Effector CD8-positive, alpha-beta T cell (primary cell): ENCODE data around the gene CCAR1.
"Not testable (repeated sequence)": the region's sequence is repeated elsewhere in the genome, so short reads cannot be mapped to it uniquely, and the experiment has no call there.

Experiments used
- DNase-seq: peaks from one replicate; lab custom pipeline; 2025; lab: John Stamatoyannopoulos, UW

Gene CCAR1

DNA sequence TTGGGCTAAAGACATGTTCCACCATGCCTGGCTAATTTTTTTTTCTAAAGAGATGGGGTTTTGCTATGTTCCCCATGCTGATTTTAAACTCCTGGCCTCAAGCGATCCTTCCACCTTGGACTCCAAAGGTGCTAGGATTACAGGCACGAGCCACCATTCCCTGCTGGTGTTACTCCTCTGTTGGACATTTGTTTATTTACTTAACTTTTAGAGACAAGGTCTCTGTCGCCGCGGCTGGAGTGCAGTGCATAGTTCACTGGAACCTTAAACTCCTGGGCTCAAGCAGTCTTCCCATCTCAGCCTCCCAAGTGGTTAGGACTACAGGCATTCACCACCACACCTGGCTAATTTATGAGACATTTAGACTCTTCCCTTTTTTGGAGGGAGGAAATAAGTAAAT is 38.9 kb downstream of the CCAR1 start:
- no peak for DNase-seq

DNA sequence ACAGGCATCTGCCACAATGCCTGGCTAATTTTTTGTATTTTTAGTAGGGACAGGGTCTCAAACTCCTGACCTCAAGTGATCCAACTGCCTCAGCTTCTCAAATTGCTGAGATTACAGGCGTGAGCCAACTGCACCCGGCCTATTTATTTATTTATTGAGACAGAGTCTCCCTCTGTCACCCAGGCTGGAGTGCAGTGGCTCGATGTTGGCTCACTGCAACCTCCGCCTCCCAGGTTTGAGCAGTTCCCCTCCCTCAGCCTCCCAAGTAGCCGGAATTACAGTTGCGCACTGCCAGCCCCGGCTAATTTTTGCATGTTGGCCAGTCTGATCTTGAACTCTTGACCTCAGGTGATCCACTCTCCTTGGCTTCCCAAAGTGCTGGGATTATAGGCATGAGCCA is 46.4 kb downstream of the CCAR1 start:
- not testable (repeated sequence) for DNase-seq

DNA sequence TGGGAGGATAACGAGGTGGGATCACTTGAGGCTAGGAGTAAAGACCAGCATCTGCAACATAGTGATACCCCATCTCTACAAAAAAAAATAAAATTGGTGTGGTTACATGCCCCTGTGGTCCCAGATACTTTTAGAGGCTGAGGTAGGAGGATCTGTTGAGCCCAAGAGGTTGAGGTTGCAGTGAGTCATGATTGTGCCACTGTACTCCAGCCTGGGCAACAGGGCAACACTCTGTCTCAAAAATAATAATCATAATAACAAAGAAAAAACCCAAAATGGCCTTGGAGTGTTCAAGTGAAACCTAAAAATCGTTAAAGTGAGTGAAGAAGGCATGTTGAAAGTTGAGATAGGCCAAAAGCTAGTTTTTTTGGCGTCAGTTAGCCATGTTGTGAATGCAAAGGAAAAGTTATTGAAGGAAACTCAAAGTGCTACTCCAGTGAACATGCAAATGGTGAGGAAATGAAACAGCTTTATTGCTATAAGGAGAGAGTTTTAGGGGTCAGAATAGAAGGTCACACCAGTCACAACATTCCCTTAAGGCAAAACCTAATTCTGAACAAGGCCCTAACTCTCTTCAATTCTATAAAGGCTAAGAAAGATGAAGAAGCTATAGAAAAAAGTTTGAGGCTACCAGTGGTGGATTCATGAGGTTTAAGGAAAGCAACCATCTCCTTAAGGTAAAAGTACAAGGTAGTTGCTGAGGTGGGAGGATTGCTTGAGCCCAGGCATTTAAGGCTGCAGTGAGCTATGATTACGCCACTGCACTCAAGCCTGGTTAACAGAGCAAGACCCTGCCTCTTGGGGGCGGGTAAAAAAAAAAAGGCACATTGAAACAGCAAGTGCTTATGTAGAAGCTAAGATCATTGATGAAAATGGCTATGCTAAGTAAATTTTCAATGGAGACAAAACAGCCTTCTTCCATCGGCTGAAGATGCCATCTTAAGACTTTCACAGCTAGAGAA is 60.9 kb downstream of the CCAR1 start:
- no peak for DNase-seq

DNA sequence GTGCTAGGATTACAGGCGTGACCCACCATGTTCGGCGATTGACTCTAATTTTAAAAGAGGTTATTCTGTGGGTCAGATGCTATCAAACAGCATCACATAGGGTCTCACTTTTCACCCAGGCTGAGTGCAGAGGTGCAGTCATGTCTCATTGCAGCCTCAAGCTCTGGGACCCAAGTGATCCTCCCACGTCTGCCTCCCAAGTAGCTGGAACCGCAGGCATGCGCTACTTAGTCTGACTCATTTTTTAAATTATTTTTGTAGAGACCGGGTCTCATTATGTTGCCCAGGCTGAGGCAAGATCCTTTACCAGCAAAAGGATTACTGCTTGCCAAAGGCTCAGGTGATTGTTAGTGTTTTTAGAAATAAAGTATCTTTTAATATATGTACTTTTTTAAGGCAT is 63.4 kb downstream of the CCAR1 start:
- DNase-seq = no peak

DNA sequence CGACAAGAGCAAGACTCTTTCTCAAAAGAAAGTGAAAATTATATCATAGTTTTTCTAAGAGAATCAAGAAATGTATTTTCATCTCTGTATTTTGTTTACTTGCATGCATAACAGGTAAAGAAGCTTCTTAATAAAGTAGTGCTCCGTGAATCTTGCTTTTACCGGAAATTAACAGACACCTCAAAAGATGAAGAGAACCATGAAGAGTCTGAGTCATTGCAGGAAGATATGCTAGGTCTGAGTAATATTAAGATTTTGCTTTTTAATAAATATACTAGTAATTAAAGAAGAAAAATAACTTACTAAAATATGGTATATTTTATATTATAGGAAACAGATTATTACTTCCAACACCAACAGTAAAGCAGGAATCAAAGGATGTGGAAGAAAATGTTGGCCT is 66.8 kb downstream of the CCAR1 start:
- DNase-seq = no peak

DNA sequence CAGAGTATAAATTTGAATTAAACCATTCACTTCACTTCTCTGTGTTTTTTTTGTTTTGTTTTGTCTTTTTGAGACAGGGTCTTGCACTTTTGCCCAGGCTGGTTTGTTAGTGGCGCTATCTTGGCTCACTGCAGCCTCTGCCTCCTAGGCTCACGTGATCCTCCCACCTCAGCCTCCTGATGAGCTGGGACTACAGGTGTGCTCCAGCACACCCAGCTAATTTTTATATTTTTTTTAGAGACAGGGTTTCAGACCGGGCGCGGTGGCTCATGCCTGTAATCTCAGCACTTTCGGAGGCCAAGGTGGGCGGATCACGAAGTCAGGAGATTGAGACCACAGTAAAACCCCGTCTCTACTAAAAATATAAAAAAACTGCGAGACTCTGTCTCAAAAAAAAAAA is 69.4 kb downstream of the CCAR1 start:
- no peak for DNase-seq

DNA sequence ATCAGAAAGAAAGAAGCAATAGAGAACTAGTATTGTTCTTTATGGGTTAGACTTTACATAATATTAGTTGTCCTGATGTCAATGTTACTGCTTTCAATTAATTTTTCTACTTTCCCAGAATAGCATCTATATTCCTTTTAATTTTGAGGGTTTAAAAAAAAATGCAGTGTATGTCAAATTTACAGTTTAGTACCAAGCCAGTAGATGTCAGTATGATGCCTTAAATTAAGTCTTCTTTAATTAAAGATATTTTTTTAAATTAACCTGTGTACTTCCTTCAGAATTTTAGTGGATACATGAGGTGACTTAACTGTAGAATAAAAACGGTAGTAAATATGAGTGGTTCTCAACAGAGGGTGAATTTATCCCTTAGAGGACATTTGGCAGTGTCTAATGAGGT is 71.1 kb downstream of the CCAR1 start:
- no peak for DNase-seq

DNA sequence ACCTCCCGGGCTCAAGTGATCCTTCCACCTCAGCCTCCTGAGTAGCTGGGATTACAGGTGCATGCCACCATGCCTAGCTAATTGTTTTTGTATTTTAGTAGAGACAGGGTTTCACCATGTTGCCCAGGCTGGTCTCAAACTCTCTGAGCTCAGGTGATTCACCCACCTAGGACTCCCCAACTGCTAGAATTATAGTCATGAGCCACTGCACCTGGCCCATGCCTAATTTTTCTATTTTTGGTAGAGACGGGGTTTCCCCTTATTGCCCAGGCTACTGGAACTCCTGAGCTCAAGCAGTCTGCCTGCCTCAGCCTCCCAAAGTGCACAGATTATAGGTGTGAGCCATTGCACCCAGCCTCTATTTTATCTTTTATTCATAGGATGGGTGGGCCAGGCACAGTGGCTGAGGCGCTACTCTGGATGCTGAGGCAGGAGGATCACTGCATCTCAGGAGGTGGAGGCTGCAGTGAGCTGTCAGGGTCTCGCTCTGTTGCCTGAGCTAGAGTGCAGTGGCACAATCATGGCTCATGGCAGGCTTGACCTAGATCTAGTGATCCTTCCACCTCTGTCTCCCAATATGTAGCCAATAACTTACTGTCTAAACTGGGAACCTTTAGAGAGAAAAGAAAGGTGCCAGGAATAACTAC is 75.0 kb downstream of the CCAR1 start:
- DNase-seq = no peak

DNA sequence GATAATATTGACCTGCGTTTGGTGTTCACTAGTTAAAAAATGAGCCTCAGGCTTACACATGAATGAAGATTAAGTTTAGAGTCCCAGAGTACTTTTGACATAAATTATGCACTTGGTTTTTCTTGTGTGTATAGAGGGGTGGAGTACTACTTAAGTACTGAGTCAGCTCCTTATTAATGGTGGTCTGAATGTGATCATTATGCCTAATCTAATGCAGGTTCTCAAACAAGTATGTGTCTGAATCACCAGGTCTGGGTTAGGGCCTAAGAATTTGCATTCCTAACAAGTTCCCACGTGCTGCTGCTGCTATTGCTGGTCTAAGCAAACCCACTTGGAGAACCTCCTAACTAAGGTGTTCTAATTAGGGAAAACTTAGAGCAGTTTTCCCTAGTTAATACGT is 75.6 kb downstream of the CCAR1 start:
- no peak for DNase-seq

DNA sequence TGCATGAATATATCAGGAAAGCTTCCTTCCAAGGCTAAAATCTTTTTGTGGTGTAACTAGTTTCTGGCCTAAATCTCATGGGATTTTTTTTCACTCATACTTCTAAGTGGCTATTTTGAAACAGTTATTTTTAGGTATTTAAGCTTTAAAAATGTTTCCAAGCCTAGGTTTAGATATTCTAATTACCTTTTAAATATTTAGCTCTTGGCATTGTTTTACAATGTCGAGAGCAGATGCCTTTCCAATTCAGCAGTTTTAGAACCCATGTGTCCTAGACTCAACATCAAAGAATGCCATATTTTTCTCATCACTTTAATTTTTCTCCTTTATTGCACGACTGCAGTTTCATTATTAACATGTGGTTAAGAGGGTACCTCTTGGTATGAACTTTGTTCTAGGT is 79.2 kb downstream of the CCAR1 start:
- DNase-seq = no peak

DNA sequence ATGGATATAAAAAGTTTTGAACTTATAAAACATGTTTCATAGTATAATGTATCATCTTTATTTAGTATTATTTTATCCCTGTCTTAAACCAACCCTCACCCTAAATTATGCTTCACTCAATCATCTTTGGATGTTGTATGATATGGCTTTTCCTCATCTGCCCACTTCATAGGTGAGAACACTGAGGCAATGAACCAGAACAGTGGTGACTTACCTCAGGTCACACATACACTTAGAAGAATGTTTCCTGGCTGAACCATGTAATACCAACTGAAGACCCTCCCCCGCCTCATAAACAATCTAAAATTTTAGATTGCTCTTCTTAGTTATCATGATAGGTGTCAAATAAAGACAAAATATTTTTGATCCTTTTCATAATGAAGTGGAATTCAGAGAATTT is 83.7 kb downstream of the CCAR1 start:
- DNase-seq = no peak

DNA sequence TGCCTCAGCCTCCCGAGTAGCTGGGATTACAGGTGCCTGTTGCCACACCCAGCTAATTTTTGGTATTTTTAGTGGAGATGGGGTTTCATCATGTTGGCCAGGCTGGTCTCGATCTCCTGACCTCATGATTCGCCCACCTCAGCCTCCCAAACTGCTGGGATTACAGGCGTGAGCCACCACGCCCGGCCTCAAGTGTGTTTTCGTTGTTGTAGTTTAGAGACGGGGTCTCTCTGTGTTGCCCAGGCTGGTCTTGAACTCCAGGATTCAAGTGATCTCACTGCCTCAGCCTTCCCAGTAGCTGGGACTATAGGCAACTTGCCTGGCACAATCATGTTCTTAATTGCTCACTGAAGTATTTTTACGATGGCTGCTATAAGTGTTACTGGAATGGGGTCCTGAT is 89.8 kb downstream of the CCAR1 start:
- DNase-seq = not testable (repeated sequence)

DNA sequence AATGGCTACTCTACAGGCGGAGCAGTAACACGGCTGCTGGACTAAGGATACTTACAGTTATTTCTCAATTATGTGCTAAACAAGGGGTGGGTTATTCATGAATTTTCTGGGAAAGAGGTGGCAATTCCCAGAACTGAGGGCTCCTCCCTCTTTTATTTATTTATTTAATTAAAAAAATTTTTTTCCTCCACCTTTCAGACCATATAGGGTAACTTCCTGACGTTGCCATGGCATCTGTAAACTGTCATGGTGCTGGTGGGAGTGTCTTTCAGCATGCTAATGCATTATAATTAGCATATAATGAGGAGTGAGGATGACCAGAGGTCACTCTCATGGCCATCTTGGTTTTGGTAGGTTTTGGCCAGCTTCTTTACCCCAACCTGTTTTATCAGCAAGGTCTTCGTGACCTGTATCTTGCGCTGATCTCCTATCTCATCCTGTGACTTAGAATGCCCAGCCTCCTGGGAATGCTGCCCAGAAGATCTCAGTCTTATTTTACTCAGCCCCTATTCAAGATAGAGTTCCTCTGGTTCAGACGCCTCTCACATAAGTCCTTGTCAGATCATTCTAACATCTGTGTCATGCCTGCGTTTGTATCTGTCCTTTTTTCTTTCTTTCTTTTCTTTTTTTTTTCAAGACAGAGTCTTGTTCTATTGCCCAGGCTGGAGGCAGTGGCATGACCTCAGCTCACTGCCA is 90.4 kb downstream of the CCAR1 start:
- DNase-seq = no peak

DNA sequence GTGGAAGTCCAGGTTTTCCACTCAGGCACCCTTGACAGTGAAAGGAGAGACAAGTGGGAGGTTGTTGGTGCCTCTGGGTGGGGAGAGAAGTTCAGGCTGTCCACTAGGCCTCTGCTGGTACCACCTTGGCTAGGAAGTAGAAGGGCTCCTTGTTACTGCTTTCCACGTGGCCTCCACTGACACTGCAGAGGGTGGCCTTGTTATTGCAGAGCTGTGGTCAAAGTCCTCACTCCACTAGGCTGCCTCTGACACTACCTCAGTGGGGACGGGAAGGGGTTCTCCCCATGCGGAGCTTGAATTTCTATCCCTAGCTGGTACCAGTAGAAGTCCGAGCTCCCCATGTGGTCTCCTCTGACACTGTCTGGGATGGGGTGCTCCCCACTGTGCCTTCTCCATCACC is 91.4 kb downstream of the CCAR1 start:
- DNase-seq = no peak

DNA sequence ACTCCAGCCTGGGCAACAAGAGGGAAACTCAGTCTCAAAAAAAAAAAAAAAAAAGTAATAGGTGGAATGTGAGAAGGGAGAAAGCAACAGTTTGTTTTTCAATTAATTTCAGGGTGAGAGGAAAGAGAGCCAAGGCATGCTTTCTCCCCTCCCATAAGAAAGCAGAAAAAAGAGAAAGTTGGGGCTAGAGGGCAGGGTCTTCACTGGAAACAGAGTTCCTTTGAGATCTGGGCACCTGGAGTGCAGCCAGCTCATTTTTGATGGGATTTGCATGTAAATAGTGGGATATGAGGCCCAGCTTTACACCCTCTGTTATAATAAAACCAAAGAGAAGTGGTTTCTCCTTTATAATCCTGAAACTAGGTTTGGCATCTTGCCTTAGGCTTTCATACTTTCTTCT is 92.5 kb downstream of the CCAR1 start:
- no peak for DNase-seq

DNA sequence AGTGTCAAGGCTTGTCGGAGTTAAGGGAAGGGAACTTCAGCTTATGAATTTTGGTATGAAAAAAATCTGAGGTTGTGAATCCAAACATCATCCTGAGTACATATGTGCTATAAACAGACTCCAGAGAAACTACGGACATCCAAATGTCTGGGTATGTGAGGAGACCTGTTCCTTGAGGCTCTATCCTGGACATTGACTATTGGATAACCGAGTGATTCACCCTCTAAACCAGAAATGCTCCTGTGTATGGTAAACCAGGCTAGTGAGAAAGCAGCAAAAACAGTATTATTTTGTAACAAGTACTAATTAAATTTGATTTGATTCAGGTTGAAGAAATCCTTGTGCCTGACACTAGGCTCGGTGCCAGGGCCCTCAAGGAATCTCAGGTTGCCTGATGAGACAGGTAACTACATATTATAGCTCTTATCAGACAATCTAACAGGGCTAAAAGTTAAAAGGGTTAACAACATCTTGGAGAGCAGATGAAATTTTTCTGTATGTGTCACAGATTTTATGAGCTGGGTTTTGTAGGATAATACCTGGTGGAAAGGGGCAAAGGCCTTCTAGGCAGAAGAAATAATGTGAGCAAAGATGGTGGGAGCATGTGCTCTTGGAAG is 95.9 kb downstream of the CCAR1 start:
- no peak for DNase-seq

DNA sequence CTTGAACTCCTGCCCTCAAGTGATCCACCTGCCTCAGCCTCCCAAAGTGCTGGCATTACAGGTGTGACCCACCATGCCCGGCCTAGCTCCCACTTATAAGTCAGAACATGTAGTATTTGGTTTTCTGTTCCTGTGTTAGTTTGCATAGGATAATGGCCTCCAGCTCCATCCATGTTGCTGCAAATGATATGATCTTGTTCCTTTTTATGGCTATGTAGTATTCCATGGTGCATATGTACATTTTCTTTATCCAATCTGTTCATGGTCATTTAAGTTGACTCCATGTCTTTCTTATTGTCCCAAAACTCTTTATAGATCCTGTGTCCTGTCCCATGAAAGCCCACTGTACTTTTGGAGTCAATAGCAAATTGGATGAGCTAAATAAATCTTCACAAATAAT is 99.3 kb downstream of the CCAR1 start:
- DNase-seq = not testable (repeated sequence)

DNA sequence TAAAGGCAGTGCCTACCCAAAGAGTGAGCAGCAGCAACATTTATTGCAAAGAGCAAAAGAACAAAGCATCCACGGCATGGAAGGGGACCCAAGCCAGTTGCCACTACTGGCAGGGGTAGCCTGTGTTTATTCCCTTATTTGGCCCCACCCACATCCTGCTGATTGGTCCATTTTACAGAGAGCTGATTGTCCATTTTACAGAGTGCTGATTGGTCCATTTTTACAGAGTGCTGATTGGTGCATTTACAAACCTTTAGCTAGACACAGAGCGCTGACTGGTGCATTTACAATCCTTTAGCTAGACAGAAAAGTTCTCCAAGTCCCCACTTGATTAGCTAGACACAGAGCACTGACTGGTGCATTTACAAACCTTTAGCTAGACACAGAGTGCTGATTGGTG is 101.6 kb downstream of the CCAR1 start:
- DNase-seq = not testable (repeated sequence)

DNA sequence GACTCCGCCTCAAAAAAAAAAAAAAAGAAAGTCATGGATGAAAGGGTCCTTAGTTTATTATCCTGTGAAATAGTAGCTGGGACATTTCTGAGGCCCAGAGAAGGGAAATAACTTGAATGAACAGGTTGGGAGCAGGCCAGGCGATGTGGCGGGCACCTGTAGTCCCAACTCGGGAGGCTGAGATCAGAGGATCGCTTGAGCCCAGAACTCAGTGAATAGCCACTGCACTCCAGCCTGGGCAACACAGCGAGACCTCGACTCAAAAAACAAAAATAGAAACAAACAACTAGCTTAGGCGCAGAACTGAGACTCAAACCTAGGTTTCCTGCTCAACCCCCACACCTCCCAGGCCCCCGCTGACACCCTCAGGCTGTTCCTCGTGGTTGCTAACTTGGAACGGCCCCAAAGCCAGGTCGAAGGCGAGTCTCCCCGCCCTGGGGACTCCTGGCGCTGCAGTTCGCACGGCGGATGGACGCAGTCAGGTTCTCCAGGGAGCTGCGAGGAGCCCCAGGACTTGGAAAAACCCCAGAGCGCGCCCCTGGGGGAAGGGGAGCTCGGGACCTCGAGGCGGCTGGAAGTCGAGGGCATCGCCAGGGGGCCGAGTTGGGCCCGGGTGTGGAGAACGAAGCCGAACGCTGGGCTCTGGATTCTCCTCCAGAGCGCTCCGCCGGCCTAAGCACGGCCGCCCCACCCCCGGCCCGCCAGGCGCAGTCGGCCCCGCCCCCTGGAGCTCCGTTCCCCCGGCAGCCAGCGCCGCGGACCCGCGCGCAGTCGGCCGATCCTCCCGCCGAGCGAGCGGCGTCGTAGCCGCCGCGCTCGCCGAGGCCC is 105.9 kb downstream of the CCAR1 start, which contains the start of gene STOX1:
TSS of gene STOX1 (plus strand) at position 768 of the 828 bp plus-strand sequence. CDS start 93 bp downstream, outside the sequence.
- peak; percentile 21 for DNase-seq

DNA sequence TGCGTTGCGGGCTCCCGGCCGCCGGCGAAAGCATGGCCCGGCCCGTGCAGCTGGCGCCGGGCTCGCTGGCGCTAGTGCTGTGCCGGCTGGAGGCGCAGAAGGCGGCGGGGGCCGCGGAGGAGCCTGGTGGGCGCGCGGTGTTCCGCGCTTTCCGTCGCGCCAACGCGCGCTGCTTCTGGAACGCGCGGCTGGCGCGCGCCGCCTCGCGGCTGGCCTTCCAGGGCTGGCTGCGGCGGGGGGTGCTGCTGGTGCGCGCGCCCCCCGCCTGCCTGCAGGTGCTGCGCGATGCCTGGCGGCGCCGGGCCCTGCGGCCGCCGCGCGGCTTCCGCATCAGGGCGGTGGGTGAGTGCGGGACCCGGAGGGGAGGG is 106.5 kb downstream of the CCAR1 start:
- not testable (repeated sequence) for DNase-seq

DNA sequence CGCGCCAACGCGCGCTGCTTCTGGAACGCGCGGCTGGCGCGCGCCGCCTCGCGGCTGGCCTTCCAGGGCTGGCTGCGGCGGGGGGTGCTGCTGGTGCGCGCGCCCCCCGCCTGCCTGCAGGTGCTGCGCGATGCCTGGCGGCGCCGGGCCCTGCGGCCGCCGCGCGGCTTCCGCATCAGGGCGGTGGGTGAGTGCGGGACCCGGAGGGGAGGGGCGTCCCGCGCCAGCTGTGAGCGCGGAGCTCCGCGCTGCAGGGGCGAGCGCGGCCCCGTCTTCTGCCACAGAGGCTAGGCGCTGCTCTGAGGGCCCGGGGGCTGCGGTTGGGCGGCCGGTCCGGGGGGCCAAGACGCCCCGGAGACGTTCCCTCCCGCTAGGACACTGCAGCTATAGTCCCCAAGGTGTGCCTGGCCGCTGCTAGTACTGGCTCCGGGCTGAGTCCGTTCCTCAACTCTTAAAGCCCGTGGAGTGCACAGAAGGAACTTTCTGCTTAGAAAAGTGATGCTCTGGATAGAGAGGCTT is 107.1 kb downstream of the CCAR1 start:
- not testable (repeated sequence) for DNase-seq
